Naive B cell (primary cell): Measurements from ENCODE around the gene BFSP2. TPM values are rescaled to one million over a fixed set of nuclear protein-coding genes. Genes with fewer than 3 reads are reported as not detected.
"Not testable (repeated sequence)": the region's sequence is repeated elsewhere in the genome, so short reads cannot be mapped to it uniquely, and the experiment has no call there.

ENCODE experiments used
- ATAC-seq, 2 donors: fragments of 150-1000 bp; cut with Tn5 transposase; 2 replicates each; pipeline ENCODE4 v1.10.0; 2021; ENCODE audit warnings: low read depth in 2 of 2, mild to moderate bottlenecking in 2 of 2, moderate library complexity in 2 of 2
- DNase-seq: peaks from one replicate; pipeline ENCODE4 v3.0.0; 2022
- H3K27ac Mint-ChIP-seq, 6 donors: one replicate each; pipeline ENCODE4 v1.8.0; 2020 to 2022; ENCODE audit warnings: mild to moderate bottlenecking in 6 of 6, mixed read lengths in 6 of 6, moderate library complexity in 5 of 6, inconsistent platforms in 2 of 6
- H3K27me3 Mint-ChIP-seq, 3 donors: one replicate each; pipeline ENCODE4 v1.8.0; 2021 to 2022; ENCODE audit warnings: mixed read lengths in 3 of 3, mild to moderate bottlenecking in 1 of 3
- H3K36me3 Mint-ChIP-seq, 2 donors: one replicate each; pipeline ENCODE4 v1.8.0; 2020 to 2022; ENCODE audit warnings: mixed read lengths in 2 of 2, inconsistent platforms in 1 of 2, mild to moderate bottlenecking in 1 of 2
- H3K4me1 Mint-ChIP-seq, 3 donors: one replicate each; pipeline ENCODE4 v1.8.0; 2020 to 2022; ENCODE audit warnings: mixed read lengths in 3 of 3, inconsistent platforms in 1 of 3, mild to moderate bottlenecking in 1 of 3, moderate library complexity in 1 of 3
- H3K4me3 Mint-ChIP-seq, 8 donors: one replicate each; pipeline ENCODE4 v1.8.0; 2020 to 2022; ENCODE audit warnings: mild to moderate bottlenecking in 8 of 8, mixed read lengths in 8 of 8, moderate library complexity in 8 of 8, inconsistent platforms in 2 of 8
- H3K9me3 Mint-ChIP-seq, 7 donors: one replicate each; pipeline ENCODE4 v1.8.0; 2020 to 2022; ENCODE audit warnings: mixed read lengths in 7 of 7, mild to moderate bottlenecking in 5 of 7, inconsistent platforms in 2 of 7, moderate library complexity in 1 of 7
- polyA plus RNA-seq, 6 donors: library from polyadenylated mRNA; unstranded; fragments of 300-500 nt; fragmentation: Illumina TruSeq; gene quantifications; one replicate each; pipeline ENCODE4 v1.2.3, GENCODE V29; 2021; ENCODE audit warnings: low read depth in 6 of 6

BFSP2 gene
- polyA plus RNA-seq, 6 donors from 2014 or later, result 0.94 to 3.3 (median 2.5) TPM; not detected in 2

DNA sequence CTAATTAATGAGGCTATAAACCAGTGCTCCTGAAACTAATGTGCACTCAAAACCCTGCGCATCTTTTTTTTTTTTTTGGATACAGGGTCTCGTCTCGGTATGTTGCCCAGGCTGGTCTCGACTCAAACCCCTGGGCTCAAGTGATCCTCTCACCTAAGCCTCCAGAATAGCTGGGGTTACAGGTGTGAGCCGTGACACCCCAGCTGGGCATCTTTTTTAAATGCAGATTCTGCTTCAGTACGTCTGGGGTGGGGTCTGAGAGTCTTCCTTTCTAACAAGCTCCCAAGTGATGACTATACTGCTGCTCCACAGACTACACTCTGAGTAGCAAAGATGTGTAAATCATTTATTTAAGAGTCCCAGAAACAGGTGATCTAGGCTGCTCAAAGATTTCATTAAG, 73.0 kb downstream of the BFSP2 start:
- Mint-ChIP-seq H3K4me3 (peak overlapping the region in 1 of 8 donors; percentile 30), H3K27me3 (peaks cover 0 to 6% (median 0%) of the 10 kb centered on the region in 3 donors), H3K4me1 (peaks cover 56 to 86% (median 70%) of the 10 kb centered on the region in 3 donors), H3K36me3 (no peaks in the 10 kb centered on the region), H3K9me3 (no peaks in the 10 kb centered on the region), H3K27ac (peak overlapping the region in 1 of 6 donors; percentile 52)
- no peak for DNase-seq
- no peak for ATAC-seq

DNA sequence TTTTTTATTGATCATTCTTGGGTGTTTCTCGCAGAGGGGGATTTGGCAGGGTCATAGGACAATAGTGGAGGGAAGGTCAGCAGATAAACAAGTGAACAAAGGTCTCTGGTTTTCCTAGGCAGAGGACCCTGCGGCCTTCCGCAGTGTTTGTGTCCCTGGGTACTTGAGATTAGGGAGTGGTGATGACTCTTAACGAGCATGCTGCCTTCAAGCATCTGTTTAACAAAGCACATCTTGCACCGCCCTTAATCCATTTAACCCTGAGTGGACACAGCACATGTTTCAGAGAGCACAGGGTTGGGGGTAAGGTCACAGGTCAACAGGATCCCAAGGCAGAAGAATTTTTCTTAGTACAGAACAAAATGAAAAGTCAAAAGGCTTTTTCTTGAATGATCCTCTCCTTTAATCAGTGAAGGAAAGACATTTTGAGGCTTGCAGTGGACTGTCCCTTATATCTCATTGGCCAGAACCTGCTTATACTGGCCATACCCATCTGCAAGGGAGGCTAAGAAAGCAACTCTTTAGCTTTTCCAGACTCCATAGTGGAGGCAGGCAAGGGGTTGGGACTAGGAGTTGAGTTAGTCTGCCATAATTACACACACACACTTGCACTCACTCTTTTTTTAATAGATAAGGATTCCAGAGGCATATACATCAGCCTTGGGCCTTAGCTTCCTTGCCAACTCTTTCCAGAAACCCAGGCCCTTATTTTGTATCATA, 73.8 kb downstream of the BFSP2 start:
- Mint-ChIP-seq H3K4me1 (peaks cover 57 to 86% (median 69%) of the 10 kb centered on the region in 3 donors), H3K27ac (peak overlapping the region in 5 of 6 donors; percentile 24 to 94 (median 54)), H3K4me3 (peak overlapping the region in 1 of 8 donors; percentile 85)
- not testable (repeated sequence) for H3K27me3 Mint-ChIP-seq, H3K9me3 Mint-ChIP-seq, ATAC-seq, H3K36me3 Mint-ChIP-seq, DNase-seq

DNA sequence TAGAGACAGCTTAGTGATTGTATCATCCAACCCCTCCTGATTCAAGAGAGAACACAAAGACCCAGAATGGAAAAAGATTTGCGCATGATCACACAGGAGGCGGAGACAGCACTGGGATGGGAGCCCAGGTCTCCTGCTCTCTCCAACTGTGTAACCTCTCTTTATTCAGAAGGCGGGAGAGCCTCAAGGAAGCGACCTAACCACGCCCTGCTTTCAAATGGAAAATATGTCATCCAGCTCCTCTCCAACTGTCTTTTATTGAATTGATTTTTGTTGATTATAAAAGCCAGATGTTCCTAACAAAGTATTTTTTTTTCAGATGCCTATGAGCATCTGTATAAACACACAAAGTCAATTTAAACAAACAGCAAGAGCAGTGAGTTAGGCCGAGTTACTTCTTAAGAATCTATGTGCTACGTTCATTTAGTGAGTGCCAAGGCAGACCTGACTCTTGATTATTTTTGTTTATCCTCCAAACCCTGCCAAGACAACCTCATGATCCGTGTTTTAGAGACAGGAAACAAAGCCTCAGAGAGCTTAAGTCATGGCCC, 74.5 kb downstream of the BFSP2 start:
- ATAC-seq (no peak), DNase-seq (no peak)
- Mint-ChIP-seq H3K27me3 (peaks cover 0 to 6% (median 0%) of the 10 kb centered on the region in 3 donors), H3K27ac (peak overlapping the region; percentile 53 to 98 (median 91)), H3K9me3 (no peaks in the 10 kb centered on the region), H3K4me1 (peaks cover 59 to 86% (median 69%) of the 10 kb centered on the region in 3 donors), H3K4me3 (peak overlapping the region in 5 of 8 donors; percentile 42 to 85 (median 72)), H3K36me3 (no peaks in the 10 kb centered on the region)

DNA sequence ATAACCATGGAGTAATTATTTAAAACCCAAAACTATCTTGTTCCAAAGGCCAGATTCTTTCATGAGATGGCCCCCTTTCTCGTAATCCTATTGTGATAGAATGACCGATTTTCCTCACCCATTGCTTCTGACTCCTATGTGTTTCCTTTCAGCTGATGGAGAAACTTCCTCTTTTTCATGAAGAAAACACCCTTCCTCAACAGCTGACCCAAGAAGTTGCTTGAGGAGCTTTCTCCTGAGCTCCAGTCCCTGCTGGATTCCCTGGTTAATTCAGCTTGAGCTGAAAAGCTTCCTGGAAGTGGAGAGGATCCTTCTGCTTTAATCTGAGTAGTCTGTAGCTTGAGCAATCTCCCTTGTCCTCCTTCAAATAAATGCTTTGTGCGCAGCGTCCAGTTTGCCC, 75.0 kb downstream of the BFSP2 start:
- DNase-seq, result no peak
- no peak for ATAC-seq
- peaks cover 0 to 6% (median 0%) of the 10 kb centered on the region in 3 donors for H3K27me3 Mint-ChIP-seq
- H3K4me3 Mint-ChIP-seq, result peak overlapping the region; percentile 11 to 85 (median 42)
- peaks cover 59 to 82% (median 64%) of the 10 kb centered on the region in 3 donors for H3K4me1 Mint-ChIP-seq
- no peaks in the 10 kb centered on the region for H3K9me3 Mint-ChIP-seq
- no peaks in the 10 kb centered on the region for H3K36me3 Mint-ChIP-seq
- peak overlapping the region; percentile 71 to 98 (median 94) for H3K27ac Mint-ChIP-seq

DNA sequence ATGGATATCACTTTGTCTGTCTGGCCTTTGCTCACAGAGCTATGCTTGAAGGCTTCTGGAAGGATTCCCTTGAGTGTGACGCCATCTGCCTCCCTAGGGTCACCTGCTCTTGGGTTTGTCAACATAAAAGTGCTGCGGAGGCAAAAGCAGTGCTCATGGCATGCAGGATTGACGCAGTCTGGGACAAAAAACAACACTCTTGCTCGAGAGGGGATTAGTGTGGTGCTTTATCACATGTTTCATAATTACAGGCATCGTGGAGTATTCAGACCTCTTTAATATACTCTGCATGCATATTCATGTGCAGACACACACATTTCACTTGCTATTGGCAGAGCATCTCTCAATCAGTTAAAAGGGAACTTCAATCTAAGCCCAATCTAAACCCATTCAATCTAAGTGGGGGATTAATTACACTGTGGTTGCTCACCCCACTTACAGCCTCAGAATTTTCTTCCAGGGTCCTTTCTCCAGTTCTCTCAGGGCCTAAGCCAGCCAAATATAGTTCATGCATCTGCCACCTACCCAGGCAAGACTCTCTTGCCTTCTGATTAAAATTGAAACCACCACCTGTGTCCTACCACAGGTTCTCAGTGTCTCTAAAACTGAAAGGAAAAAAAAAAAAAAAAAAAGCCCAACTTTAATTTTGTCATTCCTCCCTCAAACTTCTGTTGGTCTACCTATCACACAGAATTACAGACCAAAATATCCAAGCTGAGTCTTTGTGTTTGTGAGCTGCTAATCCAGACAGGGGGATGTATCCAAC, 75.6 kb downstream of the BFSP2 start:
- H3K27me3 Mint-ChIP-seq, result peaks cover 0 to 6% (median 0%) of the 10 kb centered on the region in 3 donors
- ATAC-seq, result peak; percentile 83 to 84
- DNase-seq, result peak; percentile 57
- no peaks in the 10 kb centered on the region for H3K9me3 Mint-ChIP-seq
- peaks cover 64 to 87% (median 65%) of the 10 kb centered on the region in 3 donors for H3K4me1 Mint-ChIP-seq
- no peaks in the 10 kb centered on the region for H3K36me3 Mint-ChIP-seq
- peak overlapping the region; percentile 11 to 85 (median 48) for H3K4me3 Mint-ChIP-seq
- peak overlapping the region; percentile 71 to 98 (median 94) for H3K27ac Mint-ChIP-seq

DNA sequence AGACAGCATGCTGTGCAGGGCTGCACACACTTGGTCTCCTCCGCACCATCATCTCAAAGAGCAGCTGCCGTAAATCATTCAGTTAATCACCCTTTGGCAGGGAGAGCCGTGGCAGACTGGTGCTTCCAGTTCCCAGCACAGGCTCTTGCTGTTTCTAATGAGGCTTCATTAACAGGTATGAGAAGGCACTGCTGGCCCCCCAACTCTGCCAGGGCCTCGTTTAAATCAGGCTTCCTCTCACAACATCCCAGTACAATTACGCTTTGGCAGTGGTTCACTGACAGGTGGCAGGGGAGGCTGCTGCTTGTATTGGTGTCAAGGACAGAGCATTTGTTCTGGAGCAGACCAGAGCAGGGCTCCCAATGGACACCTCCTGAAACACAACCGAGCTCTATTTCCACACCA, 77.1 kb downstream of the BFSP2 start:
- H3K36me3 Mint-ChIP-seq, result no peaks in the 10 kb centered on the region
- no peaks in the 10 kb centered on the region for H3K27me3 Mint-ChIP-seq
- peak overlapping the region in 7 of 8 donors; percentile 8 to 85 (median 34) for H3K4me3 Mint-ChIP-seq
- ATAC-seq (no peak), DNase-seq (no peak)
- H3K4me1 Mint-ChIP-seq, result peaks cover 64 to 85% (median 64%) of the 10 kb centered on the region in 3 donors
- H3K27ac Mint-ChIP-seq, result peak overlapping the region; percentile 47 to 97 (median 68)
- H3K9me3 Mint-ChIP-seq, result peaks cover 0 to 2% (median 0%) of the 10 kb centered on the region in 7 donors

DNA sequence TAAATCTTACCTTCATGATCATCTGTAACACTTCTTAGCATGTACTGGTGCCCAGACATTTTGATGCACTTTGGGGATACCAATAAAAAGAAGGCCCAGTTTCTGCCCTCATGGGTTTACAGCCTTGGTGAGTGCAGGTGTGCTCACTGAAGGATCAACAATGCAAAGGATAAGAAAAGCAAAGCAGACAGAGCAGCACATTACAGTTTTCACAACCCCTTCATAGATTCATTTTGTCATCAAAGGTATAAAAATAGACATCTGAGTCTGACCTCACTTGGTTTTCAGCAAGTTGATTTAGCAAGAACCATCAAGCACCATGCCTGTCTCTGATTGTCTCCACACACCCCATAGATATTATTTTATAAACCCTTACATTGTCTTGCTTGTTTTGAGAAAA, 77.6 kb downstream of the BFSP2 start:
- peak; percentile 14 for DNase-seq
- Mint-ChIP-seq H3K27me3 (no peaks in the 10 kb centered on the region), H3K36me3 (no peaks in the 10 kb centered on the region), H3K4me3 (peak overlapping the region in 5 of 8 donors; percentile 8 to 85 (median 34)), H3K9me3 (peaks cover 0 to 5% (median 0%) of the 10 kb centered on the region in 7 donors), H3K27ac (peak overlapping the region; percentile 18 to 97 (median 70)), H3K4me1 (peaks cover 62 to 81% (median 64%) of the 10 kb centered on the region in 3 donors)
- ATAC-seq, result peak; percentile 29 to 31

DNA sequence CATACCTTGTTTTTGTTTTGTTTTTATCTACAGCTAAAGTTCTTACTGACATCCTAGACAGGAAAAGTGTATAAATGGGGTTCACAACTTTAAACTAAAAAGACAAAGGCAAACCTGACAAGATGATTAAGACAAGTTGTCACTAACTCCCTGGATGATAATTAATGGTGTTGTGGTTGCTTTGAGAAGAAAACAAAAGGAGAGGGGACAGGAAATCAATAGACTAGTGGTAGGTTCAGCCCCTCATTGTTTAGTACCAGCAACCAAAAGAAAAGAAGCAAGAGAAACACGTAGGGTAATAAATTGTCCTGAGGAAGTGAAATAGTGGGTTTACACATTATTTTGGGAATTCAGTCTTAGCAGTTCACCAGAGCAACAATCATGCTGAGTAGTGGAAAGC, 78.8 kb downstream of the BFSP2 start:
- no peak overlapping the region for H3K27ac Mint-ChIP-seq
- H3K9me3 Mint-ChIP-seq, result peaks cover 0 to 7% (median 0%) of the 10 kb centered on the region in 7 donors
- DNase-seq (no peak), ATAC-seq (no peak)
- no peaks in the 10 kb centered on the region for H3K27me3 Mint-ChIP-seq
- H3K4me1 Mint-ChIP-seq, result peaks cover 62 to 76% (median 68%) of the 10 kb centered on the region in 3 donors
- H3K4me3 Mint-ChIP-seq, result no peak overlapping the region
- H3K36me3 Mint-ChIP-seq, result peaks cover 3 to 6% of the 10 kb centered on the region in 2 donors

DNA sequence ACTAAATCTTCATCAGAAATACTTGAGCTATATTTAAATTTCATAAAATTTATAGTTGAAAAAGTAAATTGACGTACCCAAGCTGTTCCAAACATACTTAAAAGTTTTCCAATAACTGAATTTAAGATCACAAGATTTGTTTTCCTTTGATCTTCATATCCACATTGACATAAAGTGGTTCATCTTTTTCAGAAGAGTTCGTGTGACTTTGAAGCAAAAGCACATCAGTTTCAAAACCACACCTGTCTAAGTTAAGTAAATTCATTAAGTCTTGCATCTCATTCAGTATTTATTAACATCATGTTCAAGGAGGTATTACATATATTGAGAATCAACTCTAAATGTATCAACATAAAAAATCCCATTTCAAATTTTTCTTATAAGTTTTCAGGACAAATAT, 79.5 kb downstream of the BFSP2 start:
- H3K9me3 Mint-ChIP-seq, result peaks cover 0 to 7% (median 0%) of the 10 kb centered on the region in 7 donors
- ATAC-seq (no peak), DNase-seq (no peak)
- H3K27ac Mint-ChIP-seq, result no peak overlapping the region
- H3K27me3 Mint-ChIP-seq, result no peaks in the 10 kb centered on the region
- peaks cover 55 to 76% (median 68%) of the 10 kb centered on the region in 3 donors for H3K4me1 Mint-ChIP-seq
- no peak overlapping the region for H3K4me3 Mint-ChIP-seq
- H3K36me3 Mint-ChIP-seq, result peaks cover 3 to 7% of the 10 kb centered on the region in 2 donors

DNA sequence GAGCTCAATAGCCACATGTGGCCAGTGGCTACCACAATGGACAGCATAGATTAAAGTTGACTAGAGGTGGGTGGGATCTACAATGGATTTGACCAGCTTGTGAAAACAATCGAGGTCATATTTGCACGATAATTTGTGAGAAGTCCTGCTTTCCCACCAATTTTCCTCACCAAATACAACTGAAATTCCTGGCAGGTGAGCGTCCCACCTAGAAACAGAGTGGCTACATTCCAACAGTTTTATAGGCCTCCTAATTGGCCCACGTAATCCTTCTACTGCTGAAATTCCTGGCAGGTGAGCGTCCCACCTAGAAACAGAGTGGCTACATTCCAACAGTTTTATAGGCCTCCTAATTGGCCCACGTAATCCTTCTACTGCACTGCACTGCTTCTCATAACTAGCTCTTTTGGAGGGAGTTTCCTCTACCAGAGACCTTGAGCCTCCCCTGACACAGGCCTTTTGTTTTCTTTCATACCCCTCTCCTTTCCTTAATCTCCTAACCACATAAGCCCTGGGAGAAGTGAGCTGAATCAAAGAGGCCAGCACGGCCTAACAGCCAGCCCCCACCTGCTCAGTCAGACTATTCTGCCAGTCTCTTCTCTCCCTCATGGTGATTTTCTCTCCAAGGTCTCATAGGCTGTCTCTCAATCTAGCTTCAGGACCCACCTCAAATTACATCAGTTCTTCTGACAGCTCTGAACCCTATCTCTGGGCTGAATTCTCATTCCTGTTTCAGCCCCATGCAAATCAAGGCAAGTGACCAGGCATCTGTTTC, 80.2 kb downstream of the BFSP2 start:
- H3K27ac Mint-ChIP-seq, result peak overlapping the region in 3 of 6 donors; percentile 26 to 88 (median 69)
- no peaks in the 10 kb centered on the region for H3K27me3 Mint-ChIP-seq
- H3K9me3 Mint-ChIP-seq, result peaks cover 0 to 7% (median 0%) of the 10 kb centered on the region in 7 donors
- ATAC-seq, result no peak
- H3K4me3 Mint-ChIP-seq, result peak overlapping the region in 1 of 8 donors; percentile 57
- peaks cover 48 to 70% (median 62%) of the 10 kb centered on the region in 3 donors for H3K4me1 Mint-ChIP-seq
- no peak for DNase-seq
- peaks cover 3 to 7% of the 10 kb centered on the region in 2 donors for H3K36me3 Mint-ChIP-seq

DNA sequence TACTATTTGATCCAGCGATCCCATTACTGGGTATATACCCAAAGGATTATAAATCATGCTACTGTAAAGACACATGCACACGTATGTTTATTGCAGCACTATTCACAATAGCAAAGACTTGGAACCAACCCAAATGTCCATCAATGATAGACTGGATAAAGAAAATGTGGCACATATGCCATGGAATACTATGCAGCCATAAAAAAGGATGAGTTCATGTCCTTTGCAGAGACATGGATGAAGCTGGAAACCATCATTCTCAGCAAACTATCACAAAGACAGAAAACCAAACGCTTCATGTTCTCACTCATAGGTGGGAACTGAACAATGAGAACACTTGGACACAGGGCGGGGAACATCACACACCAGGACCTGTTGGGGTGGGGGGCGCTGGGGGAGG, 82.6 kb downstream of the BFSP2 start:
- not testable (repeated sequence) for DNase-seq, H3K9me3 Mint-ChIP-seq, ATAC-seq, H3K27ac Mint-ChIP-seq, H3K27me3 Mint-ChIP-seq, H3K4me3 Mint-ChIP-seq, H3K36me3 Mint-ChIP-seq
- peaks cover 25 to 46% (median 38%) of the 10 kb centered on the region in 3 donors for H3K4me1 Mint-ChIP-seq

DNA sequence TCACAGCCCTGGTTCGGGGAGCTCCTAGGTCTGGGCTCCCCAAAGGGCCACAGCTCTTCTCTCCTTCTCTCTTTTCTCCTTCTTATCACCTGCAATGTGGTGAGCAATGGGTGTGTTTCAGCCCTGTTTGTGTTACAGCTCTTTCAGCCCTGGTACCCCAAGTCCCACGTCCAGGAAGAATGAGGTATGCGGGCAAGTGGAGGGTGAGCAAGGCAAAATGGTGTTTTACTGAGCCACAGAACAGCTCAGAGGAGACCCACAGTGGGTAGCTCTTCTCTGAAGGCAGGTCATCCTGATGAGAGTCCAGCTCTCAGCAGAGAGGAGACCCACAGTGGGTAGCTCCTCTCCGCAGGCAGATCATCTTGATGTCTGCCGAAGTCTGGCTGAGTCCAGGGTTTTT, 86.8 kb downstream of the BFSP2 start:
- no peak overlapping the region for H3K27ac Mint-ChIP-seq

More for the DNA sequence above, 86.8 kb downstream of the BFSP2 start:
- H3K4me1 Mint-ChIP-seq, result peaks cover 18 to 41% (median 31%) of the 10 kb centered on the region in 3 donors
- peaks cover 0 to 8% (median 4%) of the 10 kb centered on the region in 7 donors for H3K9me3 Mint-ChIP-seq
- no peaks in the 10 kb centered on the region for H3K27me3 Mint-ChIP-seq
- DNase-seq (no peak), ATAC-seq (no peak)
- H3K36me3 Mint-ChIP-seq, result peaks cover 3 to 7% of the 10 kb centered on the region in 2 donors
- H3K4me3 Mint-ChIP-seq, result no peak overlapping the region
